ENCODE measurements around the gene SMIM23. TPM values are rescaled to one million over a fixed set of nuclear protein-coding genes. Genes with fewer than 3 reads are reported as not detected.

The SMIM23 gene
- total RNA-seq, 4 donors from 2014 or later, result not detected

GRCh38 chr5:171798418-171798817, 12.8 kb downstream of the SMIM23 start:
- no peak for TF ChIP-seq CTCF (IDR thresholded peaks at IDR 0.05)
- ATAC-seq (ENCODE audit: low FRiP score) (no peak), DNase-seq (ENCODE audit: low spot score) (no peak)

- no peak for DNase-seq (ENCODE audit: low spot score)
- ATAC-seq (ENCODE audit: low FRiP score), result no peak
- no peak for TF ChIP-seq CTCF (IDR thresholded peaks at IDR 0.05)
Measured at GRCh38 chr5:171801839-171802238, 16.2 kb downstream of the SMIM23 start.

GRCh38 chr5:171805746-171806145, 20.1 kb downstream of the SMIM23 start:
- DNase-seq (ENCODE audit: low spot score) (no peak), ATAC-seq (ENCODE audit: low FRiP score) (no peak)
- no peak for TF ChIP-seq CTCF (IDR thresholded peaks at IDR 0.05)

- no peak for TF ChIP-seq CTCF (IDR thresholded peaks at IDR 0.05)
- no peak for DNase-seq (ENCODE audit: low spot score)
- no peak for ATAC-seq (ENCODE audit: low FRiP score)
Measured at GRCh38 chr5:171806976-171807747, 21.5 kb downstream of the SMIM23 start.

- TF ChIP-seq CTCF (IDR thresholded peaks at IDR 0.05), result no peak
- ATAC-seq (ENCODE audit: low FRiP score), result no peak
- no peak for DNase-seq (ENCODE audit: low spot score)
Measured at GRCh38 chr5:171808453-171808852, 22.8 kb downstream of the SMIM23 start.

- DNase-seq (ENCODE audit: low spot score) (no peak), ATAC-seq (ENCODE audit: low FRiP score) (no peak)
- no peak for TF ChIP-seq CTCF (IDR thresholded peaks at IDR 0.05)
Measured at GRCh38 chr5:171808951-171809350, 23.3 kb downstream of the SMIM23 start.

- no peak for ATAC-seq (ENCODE audit: low FRiP score)
- TF ChIP-seq CTCF (IDR thresholded peaks at IDR 0.05), result no peak
- DNase-seq (ENCODE audit: low spot score), result no peak
Measured at GRCh38 chr5:171810227-171810626, 24.6 kb downstream of the SMIM23 start.

Measured in omental fat pad (tissue), 4 donors.